IPS-NIHi11 (cell line): Measurements from ENCODE around the gene TMEM150A.
"Not testable (repeated sequence)": the region's sequence is repeated elsewhere in the genome, so short reads cannot be mapped to it uniquely, and the experiment has no call there.

Source experiments
- DNase-seq: peaks from one replicate; pipeline ENCODE4 v3.0.0; 2012; ENCODE audit warnings: mixed read lengths, low spot score

The TMEM150A gene

DNA sequence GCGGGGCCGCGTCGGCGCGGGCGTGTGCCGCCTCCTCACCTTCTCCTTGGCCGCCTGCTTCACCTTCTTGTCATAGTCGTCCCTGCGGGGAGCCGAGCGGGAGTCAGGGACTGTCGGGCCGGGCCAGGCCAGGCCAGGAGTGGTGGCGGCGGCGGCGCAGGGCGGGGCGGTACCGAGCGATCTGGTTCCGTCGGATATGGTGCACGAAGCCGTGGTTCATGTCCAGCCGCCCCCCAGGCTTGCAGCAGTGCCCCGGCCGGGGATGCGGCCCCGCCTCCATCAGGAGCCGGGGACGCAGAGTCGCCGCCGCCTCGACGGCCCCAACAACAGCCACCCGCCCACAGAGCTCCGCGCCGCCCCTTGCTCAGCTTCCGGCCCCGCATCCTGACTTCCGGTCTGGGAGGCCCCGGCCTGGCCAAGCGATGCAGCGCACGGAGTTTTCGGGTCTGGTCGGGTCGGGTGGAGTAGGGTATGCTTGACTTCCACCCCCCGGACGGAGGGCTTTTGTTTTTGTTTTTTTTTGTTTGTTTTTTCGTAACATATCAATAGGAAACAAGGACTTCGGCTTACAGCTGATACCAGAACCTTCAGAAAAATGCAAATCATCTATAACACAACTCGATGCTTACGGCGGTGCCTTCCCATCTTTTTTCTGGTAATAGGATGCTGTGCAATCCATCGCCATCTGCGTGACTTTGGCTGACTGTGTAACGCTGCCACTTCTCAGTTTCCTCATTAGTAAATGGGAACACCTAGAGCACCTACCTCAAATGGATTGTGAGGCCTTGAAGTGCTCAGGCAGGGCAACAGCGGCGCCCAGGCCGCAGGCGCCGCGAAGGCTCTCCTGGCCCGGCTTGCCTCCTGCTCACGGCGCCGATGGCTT is 9.4 kb upstream of the TMEM150A start, which contains the start of gene C2orf68:
Gene C2orf68, minus strand, starts transcription at position 362 of the 883 bp plus-strand sequence. Its CDS starts 82 bp downstream, at position 280.
- peak; percentile 95 for DNase-seq

DNA sequence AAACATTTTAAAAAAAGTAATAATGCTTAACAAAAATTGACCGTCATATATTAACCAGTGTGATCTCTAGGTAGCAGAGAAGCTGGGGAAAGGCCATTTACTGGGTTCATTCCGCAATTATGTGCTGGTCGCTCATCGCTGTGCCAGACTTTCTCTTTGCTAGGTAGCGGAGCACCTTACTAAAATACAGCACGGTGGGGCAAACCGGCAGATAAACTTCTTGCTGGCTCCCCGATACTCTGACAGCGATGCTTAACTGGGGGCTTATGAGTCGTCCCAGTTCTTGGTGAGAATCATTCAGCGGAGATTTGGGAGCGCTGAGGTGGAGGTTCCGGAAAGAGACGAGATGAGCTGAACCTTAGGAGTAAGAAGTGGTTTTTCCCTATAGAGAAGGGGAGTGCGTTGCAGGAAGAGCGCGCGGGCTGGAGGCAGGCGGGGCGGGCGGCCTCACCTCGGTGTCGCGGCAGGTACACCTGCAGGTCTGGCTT is 8.8 kb upstream of the TMEM150A start:
- DNase-seq = no peak

DNA sequence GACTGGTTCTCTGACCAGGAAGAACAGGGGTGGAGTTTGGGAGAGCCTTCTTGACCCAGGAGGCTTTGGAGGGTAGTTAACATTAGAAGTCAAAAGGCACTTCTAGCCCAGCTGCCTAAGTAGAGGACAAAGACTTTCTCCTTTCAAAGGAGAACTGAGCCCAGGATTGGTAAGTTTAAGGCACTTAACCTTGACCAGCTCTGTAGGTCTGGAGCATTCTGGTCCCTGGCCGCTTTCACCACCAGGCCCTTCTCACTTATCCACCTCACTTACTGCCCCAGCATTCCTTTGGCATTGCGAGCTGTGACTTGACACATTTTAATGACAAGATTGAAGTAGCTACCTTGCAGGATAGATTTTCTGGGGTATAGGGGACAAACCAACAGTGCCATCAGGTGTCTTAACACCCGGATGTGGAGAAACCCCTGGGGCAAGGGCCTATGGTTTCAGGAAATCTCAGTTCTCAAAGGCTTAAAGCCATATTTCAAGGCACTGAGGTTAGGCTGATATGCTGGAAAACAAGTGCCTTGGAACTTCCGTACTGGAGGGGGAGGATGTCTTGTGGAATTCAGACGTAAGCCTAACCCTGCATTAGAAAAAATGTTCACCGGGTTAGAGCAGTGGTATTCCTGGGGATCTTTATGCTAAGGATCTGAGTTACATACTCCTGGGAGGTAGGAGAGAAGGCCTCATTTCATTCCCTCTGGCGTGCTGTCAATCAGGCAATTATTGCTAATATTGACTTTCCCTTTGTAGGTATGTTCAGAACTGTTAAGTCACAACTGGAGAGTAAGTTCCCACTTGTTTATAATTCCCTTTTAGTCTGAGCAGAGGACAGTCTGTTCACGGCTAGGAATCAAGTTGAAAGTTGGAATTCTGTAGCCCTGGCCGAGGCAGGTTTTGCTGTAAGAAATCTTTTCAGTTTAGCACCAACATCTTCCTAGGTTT is 5.0 kb upstream of the TMEM150A start:
- no peak for DNase-seq

DNA sequence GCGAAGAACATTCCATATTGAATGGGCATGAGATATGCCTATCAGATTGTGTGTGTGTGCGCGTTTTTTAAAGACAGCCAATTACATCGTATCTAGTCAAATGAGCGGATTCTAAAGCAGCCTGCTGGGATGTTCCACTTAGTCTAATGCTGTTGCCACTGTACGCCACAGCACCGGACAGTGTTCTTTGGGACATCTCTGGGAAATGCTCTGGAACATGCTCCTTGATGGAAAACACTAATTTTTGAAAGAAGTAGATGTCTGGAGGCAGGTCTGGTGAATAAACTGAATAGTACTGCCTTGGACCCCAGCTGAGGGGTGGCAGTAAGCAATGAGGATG is 3.6 kb upstream of the TMEM150A start:
- no peak for DNase-seq

DNA sequence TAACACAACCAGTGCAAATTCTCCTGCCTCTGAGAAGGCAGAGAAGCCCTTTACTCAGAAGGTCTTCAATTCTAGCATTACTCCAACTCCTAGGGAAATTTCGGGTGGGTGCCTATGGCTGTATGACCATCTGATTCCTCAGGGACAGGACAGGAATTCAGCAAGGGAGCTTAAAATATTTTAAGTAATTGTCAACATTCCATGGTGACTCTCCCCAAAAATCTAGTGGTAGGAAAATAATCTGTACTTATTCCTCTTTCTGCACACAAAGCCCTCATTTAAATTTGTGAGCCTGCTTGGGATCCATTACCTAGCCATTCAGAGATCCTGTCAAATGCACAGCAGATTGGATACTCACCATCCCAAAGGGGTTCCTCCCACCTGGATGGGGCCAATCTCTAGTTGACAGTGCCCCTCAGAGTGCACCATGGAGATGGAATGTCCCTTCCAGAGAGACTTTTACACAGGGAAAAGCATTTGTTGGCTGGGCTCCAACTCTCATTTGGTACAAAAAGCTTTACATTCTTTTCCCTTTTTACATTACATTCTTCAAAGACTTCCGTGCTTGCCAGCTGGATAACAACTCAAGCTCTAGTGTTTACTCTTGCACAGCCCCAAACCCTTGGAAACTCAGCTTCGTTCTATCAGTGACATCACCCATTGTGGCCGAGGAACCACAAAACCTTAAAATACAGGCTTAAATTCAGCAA is 3.1 kb upstream of the TMEM150A start:
- no peak for DNase-seq

DNA sequence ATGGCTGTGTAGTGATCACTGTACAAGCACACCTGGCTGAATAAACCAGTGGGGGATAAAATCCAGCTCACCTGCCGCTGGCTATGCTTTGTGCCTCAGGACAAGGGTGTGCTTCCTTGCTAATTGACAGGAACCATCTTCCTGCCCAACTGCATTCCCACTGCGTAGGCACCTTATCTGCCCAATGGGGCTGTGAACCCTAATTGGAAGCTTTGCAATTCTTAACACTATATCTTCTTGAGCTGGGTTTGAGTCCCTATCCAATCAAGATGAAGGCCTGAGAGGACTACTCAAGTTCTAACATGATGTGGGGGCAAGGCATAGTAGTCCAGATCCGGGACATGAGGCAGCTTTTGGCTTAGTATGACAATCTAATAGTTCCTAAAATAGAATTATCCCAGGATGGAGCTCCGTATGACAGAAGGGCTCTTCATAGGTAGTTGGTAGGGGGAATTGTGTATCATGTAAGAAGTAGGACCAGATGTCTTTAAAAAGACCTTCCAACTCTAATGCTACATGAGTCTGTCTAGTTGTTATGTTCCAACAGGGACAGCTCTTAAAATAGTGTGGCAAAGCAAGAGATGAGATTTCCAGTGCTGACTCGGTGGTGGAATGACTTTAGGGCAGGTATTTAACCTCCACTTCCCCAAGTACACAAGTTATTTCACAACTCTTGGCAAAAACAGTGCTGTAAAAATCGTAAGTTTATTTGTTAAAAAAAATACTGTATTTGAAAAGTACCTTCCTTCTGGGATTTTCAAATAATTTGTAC is 2.3 kb upstream of the TMEM150A start:
- DNase-seq = no peak

DNA sequence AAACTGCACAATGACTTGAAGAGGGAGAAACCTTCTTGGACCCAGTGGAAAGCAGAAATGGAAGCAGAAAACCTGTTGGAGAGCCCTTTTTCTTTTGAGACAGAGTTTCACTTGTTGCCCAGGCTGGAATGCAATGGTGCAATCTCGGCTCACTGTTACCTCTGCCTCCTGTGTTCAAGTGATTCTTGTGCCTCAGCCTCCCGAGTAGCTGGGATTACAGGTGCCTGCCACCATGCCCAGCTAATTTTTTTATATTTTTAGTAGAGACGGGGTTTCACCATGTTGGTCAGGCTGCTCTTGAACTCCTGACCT is 1.6 kb upstream of the TMEM150A start:
- not testable (repeated sequence) for DNase-seq

DNA sequence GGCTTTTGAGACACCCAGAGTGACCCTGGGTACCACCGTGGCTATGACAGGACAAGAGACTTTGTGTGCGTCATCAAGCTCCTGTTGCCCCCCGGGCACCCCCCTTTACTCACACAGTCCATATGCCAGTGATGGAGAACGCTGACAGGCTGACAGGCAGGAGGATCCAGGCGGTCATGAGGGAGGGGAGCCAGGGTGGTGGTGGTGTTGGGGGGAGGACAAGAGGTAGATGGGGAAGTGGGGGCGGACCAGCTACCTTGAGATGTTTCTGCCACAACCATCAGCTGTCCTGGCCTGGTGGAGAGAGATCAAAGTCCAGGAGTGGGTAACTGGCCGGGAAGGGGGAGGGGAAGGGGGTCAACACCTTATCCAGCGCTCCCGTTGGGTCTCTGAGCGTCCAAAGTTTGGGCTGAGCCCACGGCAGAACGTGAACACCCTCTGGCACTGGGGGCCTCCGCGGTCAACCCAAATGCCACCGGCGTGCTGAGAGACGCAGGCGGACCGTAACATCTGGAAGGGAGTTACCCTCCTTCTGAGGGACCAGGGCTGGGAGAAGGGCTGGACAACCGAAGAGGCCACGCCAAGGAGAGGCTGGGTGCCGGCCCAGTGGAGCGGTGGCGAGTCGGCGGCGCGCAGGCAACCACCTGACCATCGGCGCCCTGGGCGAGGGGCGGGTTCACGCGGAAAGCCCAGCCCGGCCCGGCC is 575 bp downstream of the TMEM150A start:
- DNase-seq = peak; percentile 80

DNA sequence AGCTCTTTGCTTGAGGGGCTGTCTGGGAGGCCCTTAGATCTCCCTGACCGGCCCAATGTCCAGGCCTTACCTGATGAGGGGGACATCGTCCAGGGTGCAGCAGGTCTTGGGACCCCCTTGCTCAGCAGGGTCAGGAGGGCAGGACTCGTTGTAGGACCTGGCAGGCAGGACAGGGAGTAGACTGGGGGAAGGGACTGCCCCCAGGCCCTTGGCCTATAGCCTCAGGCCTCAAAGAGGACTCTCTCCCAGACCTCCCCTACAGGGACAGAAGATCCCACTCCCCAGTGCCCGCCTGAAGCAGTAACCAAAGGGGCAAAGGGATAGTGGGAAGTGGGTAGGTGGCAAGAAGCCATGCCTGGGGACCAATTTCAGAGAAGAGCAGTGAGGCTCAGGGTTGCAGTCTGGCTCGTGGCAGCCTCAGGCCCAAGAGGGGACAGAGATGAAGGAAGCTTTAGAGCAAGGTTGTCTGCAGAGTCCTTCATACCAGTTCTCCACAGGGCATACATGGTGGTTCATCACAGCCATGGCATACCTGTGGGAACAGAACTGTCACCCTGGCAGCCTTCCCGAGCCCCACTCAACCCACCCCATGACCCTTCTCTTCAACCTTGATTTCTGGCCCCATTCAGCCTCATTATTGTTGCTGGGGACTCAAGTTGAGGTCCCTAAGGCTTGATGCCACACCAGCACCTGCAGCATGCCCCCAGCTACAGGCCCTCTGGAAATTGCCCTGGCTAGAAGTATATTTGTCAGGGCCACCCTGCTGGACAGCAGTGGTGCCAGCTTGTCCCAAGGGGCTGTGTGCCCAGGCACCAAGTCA is 1.3 kb downstream of the TMEM150A start:
- DNase-seq = no peak

DNA sequence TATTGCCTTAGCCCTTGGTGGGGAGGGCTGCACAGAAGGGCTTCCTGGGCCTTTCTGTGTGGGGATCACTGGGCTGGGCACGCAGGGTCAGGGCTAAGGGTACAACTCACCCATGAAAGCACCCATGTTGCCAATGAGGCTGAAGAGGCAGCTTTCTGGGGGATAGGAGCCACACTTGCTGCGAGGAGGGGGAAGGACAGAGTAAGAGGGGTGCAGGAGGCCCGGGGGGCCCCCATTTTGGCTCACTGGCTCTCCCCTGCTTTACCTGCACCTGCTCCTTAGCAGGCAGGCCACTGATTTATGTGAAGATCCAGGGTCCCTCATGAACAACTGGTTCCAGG is 2.3 kb downstream of the TMEM150A start:
- no peak for DNase-seq

DNA sequence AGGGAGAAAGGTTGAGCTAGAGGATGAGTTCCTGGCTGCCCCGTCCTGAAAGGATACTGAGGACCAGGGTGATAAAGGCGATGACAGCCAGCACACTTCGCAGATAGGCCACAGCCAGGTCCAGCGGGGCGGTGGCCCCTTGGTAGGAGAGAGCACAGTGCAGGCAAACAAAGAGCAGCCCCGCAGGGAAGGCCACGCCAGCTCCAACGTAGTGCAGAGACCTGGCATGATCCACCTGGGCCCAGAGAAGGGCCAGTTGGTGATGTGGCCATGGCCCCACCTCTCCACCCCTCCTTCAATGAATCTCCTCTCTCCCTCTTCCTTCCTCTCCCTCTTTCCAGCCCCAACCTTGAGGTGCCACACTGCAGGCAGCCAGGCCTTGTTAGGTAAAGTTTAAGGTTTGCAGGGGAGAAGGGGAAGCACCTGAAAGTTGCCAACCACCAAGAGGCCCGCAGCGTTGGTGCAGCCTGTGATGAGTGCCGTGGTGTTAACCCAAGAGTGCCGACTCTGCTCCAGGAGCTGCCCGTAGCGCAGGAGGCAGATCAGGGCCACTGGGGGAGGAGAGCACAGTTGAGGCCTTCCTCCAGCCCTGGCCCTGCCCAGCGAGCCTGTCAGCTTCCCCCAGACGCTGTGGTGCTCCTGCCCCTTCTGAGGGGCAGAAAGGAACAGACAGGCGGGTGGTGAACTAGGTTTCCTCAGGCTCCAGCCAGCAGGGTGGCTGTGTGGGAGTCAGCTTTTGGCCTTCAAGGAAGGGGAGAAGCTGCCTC is 2.8 kb downstream of the TMEM150A start:
- no peak for DNase-seq

DNA sequence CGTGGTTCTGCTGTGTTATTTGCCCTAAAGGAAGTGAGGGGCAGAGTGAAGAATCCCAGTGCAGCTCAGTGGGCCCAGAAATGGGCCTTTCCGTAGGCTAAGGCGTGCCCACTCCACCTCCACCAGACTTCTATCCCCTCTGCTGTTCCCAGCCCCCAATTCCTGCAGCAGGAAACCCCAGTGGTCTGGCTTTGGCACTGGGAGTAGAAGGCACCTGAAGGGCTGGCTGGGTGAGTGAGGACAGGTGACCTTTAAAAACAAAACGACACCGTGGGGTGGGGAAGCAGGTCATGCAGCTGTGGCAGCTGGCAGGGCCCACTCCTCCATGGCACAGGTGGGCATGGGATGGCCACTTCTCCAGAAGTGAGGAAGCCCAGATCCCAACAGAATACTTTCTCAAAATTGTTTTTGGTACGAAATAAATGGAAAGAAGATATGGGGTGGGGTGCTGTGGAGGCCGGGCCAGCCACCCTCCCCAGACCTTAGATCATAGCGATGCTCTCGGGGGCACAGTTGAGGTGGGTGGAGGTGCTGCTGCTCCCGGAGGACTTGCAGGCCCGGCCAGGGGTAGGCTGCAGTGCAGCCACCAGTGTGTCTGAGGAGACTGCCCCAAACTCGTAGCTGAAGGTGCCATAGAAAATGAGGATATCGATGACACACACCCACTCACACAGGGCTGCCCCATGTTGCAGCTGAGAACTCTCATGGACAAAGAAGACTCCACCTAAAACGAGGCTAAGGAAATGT is 3.7 kb downstream of the TMEM150A start:
- no peak for DNase-seq

DNA sequence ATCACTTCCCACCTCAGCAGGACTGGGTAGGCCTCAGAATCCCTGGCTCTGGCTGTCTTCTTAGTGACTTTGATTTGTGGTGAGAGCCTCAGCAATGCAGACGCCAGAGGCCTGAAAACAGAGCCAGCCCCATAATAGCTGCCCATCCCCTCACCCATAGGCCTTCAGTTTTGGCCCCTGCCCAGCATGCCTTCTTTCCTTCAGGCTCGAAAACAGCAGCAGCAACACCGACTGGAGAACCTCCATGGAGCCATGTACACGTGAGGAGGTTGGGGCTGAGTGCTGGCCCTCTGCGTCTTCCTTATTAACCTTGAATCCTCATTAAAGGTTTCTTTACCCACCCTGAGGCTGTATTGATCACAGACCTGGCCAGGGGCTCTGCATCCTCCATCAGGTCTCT is 5.3 kb downstream of the TMEM150A start:
- DNase-seq = no peak

DNA sequence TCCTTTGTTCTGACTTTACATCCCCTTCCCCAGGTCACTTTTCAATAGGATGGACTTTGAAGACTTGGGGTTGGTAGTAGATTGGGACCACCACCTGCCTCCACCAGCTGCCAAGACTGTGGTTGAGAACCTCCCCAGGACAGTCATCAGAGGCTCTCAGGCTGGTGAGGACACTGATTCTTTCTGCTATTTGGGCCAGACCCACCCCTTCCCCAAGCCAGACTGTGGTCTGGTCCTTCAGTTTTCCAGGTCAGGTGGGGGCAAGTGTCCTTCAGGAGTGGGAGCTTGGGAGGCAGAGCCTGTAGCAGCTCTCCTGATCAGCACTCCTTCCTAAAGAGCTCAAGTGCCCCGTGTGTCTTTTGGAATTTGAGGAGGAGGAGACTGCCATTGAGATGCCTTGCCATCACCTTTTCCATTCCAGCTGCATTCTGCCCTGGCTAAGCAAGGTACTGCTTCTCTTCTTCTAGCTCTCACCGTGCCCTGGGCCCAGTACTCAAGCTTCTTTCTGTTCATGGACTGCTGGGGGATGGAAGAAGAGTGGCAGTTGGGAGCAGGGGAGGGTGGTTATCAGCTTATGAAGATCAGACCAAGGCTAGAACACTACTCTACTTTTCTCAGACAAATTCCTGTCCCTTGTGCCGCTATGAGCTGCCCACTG is 5.9 kb downstream of the TMEM150A start:
- DNase-seq = no peak

DNA sequence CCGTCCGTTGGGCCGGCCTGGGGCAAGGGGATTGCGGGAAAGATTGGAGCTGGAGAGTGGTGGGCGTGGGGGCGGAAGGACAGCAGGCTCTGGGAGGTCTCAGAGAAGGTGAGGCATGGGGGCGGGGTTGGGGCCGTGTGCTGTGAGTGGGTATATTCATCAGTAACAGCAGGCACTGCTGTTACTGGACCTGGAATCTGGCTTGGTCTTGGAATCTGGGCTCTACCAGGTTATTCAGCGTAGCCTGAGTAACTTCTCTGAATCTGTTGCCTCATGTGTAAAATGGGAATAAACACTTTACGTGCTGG is 6.5 kb downstream of the TMEM150A start:
- no peak for DNase-seq

DNA sequence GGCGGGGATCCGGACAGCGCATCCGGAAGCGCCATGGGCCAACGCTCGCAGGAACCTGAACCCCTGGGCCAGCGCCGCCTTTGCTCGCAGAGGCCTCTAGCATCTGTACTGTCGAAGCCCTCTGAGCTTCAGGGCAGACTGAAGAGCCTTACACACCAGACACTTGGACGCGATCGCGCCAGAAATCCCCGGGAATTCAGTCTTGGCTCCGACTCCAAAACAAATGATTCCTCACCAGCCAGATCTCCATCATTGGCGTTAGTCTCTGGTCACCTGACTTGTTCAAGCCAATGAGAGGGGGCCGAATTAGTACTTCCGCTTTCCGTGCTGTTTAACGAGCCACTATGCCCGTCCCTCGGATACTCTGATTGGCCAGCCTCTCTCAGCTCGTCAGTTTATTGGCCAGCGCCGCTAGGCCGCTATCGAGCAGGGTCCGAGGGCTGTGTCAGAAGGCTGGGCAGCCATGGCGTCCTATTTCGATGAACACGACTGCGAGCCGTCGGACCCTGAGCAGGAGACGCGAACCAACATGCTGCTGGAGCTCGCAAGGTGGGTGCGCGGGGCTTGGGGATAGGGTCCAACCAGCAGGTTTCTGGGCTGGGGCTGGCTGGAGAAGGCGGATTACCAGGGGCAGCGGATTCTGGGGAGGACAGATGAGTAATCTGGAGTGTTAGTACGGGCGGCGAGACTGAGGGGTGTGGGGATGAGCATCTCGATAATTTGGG is 7.0 kb downstream of the TMEM150A start, which contains the start of gene RNF181:
Gene RNF181, plus strand, starts transcription at position 445 of the 725 bp plus-strand sequence. Its CDS starts 19 bp downstream, at position 464.
- peak; percentile 97 for DNase-seq

DNA sequence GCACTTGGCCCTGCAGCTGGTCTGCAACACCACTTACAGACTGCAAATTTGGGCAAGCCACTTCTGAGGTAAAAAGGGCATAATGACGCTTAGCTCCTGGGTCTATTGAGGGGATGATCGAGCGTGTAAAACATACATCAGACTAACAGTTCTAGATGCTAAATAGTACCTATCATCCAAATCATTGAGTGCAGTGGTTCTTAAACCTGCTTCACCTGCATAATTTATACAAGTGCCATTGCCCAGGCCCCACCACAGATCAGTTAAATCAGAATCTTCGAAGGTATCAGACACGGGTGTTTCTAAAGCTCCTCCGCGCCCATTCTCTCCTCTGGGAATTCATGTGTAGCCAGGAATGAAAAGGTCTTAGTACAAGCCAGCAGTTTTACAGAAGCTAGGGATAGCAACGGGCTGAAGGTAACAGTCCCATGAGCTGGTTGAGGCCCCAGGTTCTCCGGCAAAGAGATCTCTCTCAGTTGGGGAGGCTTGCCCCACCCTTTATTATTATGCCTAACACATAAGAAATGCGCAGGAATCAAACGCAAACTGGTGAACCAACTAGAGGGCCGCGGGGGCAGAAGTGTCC is 7.7 kb downstream of the TMEM150A start:
- DNase-seq = no peak
